Subcutaneous abdominal adipose tissue (tissue), 5 donors: ENCODE measurements around the gene DDX52.

Source experiments
- H3K27ac ChIP-seq: one replicate; pipeline ENCODE4 v1.7.0; 2013; ENCODE audit warnings: low read depth, mild to moderate bottlenecking, inconsistent platforms, low read length, moderate library complexity
- H3K27me3 ChIP-seq, 5 donors: one replicate each; pipeline ENCODE4 v1.7.0; 2013; ENCODE audit warnings: low read length in 5 of 5, inconsistent platforms in 1 of 5; ENCODE audit not compliant: control insufficient read depth in 5 of 5, insufficient read depth in 4 of 5
- H3K36me3 ChIP-seq, 5 donors: one replicate each; pipeline ENCODE4 v1.7.0; 2013; ENCODE audit warnings: low read length in 5 of 5; ENCODE audit not compliant: control insufficient read depth in 5 of 5, insufficient read depth in 5 of 5
- H3K4me1 ChIP-seq, 5 donors: one replicate each; pipeline ENCODE4 v1.7.0; 2013; ENCODE audit warnings: low read length in 5 of 5, mild to moderate bottlenecking in 3 of 5, moderate library complexity in 1 of 5; ENCODE audit not compliant: control insufficient read depth in 5 of 5, insufficient read depth in 5 of 5
- H3K4me3 ChIP-seq, 5 donors: one replicate each; pipeline ENCODE4 v1.7.0; 2013; ENCODE audit warnings: low read length in 5 of 5, low read depth in 1 of 5
- H3K9ac ChIP-seq, 5 donors: one replicate each; pipeline ENCODE4 v1.7.0; 2013; ENCODE audit warnings: low read length in 5 of 5, mild to moderate bottlenecking in 4 of 5, moderate library complexity in 3 of 5
- H3K9me3 ChIP-seq, 5 donors: one replicate each; pipeline ENCODE4 v1.7.0; 2013; ENCODE audit warnings: low read length in 5 of 5; ENCODE audit not compliant: control insufficient read depth in 5 of 5
- donor health status: healthy.
- donor health status: healthy.
- donor health status: healthy.
- donor health status: healthy.
- donor health status: healthy.

The DDX52 gene

DNA sequence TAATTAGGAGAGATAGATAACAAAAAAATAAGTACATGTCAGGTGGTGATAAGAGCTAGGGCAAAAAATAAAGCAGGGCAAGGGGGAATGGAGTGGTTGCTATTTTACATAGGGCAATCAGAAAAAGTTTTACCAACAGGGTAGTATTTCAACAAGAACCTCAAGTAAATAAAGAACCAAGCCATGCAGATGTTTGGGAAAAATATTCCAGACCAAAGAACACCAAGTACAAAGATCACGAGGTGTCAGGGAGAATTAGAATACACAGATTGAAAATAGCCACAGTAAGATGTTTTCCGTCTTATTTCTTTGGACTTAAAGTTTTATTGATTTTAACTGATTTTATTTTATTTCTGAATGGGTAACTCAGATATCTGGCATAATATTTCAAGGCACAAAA is 45.1 kb downstream of the DDX52 start:
- H3K27me3 ChIP-seq: no peaks in the 10 kb centered on the region
- H3K36me3 ChIP-seq: peaks cover 35 to 55% (median 40%) of the 10 kb centered on the region in 5 donors
- peaks cover 0 to 5% (median 0%) of the 10 kb centered on the region in 5 donors for H3K4me1 ChIP-seq
- no peak overlapping the region for H3K27ac ChIP-seq
- no peak overlapping the region for H3K4me3 ChIP-seq
- no peak overlapping the region for H3K9ac ChIP-seq
- H3K9me3 ChIP-seq: no peaks in the 10 kb centered on the region

DNA sequence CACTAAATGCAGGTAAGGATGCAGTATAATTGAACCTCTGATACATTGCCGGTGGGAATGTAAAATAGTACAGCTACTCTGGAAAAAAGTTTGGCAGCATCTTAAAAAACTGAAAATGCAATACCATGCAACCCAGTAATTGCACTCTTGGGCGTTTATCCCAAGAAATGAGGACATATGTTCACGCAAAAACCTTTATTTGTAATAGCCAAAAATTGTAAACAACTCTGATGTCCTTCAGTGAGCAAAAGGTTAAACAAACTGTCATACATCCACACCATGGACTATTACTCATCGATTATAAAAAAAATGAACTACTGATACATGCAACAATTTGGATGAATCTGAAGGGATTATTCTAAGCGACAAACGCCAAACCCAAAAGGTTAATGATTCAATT is 51.0 kb downstream of the DDX52 start:
- Histone ChIP-seq H3K4me1 (peaks cover 0 to 7% (median 2%) of the 10 kb centered on the region in 5 donors), H3K36me3 (peaks cover 21 to 46% (median 25%) of the 10 kb centered on the region in 5 donors), H3K9ac (no peak overlapping the region)

DNA sequence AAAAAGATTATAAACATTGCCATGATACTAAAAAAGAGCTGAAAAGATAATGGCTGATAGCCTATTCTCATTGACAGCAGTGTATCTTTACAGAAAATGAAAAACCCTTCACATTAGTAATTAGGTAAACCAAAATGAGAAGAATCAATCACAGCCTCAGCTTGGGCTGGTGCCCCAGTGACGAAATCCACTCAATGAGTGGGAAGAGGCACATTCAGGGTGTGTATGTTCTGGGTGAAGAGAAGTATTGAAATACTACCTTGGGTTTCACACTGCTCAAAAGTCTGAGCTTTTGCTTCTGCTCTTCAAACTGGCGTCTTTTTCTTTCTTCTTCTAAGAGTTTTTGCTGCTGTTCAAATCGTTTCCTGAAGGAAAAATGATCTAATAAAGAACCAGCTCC is 58.2 kb downstream of the DDX52 start:
- no peaks in the 10 kb centered on the region for H3K9me3 ChIP-seq
- no peak overlapping the region for H3K27ac ChIP-seq
- no peaks in the 10 kb centered on the region for H3K4me1 ChIP-seq
- H3K9ac ChIP-seq: no peak overlapping the region
- H3K27me3 ChIP-seq: no peaks in the 10 kb centered on the region
- H3K4me3 ChIP-seq: no peak overlapping the region
- H3K36me3 ChIP-seq: peaks cover 30 to 58% (median 34%) of the 10 kb centered on the region in 5 donors

More for the DNA sequence above, 51.0 kb downstream of the DDX52 start:
- Histone ChIP-seq H3K9me3 (no peaks in the 10 kb centered on the region), H3K27me3 (no peaks in the 10 kb centered on the region), H3K27ac (no peak overlapping the region), H3K4me3 (no peak overlapping the region)

DNA sequence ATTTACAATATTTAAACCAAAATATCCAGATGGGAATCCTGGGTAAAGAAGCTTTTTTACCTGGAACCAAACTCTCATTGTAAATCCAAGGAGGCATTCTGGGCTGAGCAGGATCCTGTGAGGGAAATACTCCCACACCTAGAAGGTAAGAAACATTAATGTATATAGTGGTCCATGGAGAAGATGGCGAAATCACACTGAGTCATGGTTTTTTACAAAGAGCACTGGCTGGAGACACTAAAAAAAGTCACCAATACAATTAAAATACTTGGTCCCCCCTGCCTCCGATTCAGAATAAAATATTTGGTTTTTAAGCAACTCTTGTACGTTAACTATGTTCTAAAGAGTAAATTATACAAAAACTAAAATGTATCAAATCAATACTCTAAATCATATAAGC is 67.0 kb downstream of the DDX52 start:
- Histone ChIP-seq H3K36me3 (peaks cover 14 to 62% (median 38%) of the 10 kb centered on the region in 5 donors), H3K9me3 (no peaks in the 10 kb centered on the region)

DNA sequence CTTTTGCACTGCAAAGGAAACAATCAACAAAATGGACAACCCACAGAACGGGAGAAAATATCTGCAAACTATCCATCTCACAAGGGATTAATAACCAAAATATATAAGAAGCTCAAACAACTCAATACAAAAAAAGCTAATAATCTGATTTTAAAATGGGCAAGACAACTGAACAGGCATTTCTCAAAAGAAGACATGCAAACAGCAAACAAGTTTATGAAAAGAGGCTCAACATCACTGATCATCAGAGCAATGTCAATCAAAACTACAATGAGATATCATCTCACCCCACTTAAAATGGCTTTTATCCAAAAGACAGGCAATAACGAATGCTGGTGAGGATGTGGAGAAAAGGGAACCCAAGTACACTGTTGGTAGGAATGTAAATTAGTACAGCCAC is 68.8 kb downstream of the DDX52 start:
- Histone ChIP-seq H3K4me1 (peaks cover 0 to 4% (median 1%) of the 10 kb centered on the region in 5 donors), H3K27me3 (no peaks in the 10 kb centered on the region), H3K9ac (no peak overlapping the region), H3K9me3 (no peaks in the 10 kb centered on the region), H3K4me3 (no peak overlapping the region), H3K36me3 (peaks cover 29 to 61% (median 50%) of the 10 kb centered on the region in 5 donors), H3K27ac (no peak overlapping the region)

More for the DNA sequence above, 67.0 kb downstream of the DDX52 start:
- Histone ChIP-seq H3K27me3 (no peaks in the 10 kb centered on the region), H3K4me1 (peaks cover 0 to 4% (median 1%) of the 10 kb centered on the region in 5 donors), H3K4me3 (no peak overlapping the region), H3K9ac (no peak overlapping the region), H3K27ac (no peak overlapping the region)

DNA sequence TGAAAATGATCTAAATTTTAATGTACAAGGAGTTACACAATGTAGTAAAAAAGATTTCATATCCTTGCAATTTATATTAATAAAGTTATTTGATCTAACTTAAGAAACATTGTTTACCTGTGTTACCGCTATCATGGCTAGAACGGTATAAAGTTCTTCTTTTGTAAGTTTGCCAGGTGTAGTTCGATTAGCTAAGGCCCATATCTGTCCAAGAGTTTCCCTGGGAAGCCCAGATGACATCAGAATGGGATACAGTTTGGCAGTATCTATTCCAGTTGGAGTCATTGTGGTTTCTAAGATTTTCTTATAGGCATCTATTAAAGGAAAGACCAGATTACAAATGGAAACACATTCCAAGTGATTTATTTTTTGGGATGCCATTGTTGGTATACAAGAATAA is 71.6 kb downstream of the DDX52 start:
- H3K4me3 ChIP-seq: no peak overlapping the region
- H3K4me1 ChIP-seq: peaks cover 0 to 4% (median 0%) of the 10 kb centered on the region in 5 donors
- H3K36me3 ChIP-seq: peaks cover 46 to 70% (median 60%) of the 10 kb centered on the region in 5 donors
- H3K9ac ChIP-seq: no peak overlapping the region
- no peaks in the 10 kb centered on the region for H3K27me3 ChIP-seq
- H3K27ac ChIP-seq: no peak overlapping the region
- H3K9me3 ChIP-seq: no peaks in the 10 kb centered on the region

DNA sequence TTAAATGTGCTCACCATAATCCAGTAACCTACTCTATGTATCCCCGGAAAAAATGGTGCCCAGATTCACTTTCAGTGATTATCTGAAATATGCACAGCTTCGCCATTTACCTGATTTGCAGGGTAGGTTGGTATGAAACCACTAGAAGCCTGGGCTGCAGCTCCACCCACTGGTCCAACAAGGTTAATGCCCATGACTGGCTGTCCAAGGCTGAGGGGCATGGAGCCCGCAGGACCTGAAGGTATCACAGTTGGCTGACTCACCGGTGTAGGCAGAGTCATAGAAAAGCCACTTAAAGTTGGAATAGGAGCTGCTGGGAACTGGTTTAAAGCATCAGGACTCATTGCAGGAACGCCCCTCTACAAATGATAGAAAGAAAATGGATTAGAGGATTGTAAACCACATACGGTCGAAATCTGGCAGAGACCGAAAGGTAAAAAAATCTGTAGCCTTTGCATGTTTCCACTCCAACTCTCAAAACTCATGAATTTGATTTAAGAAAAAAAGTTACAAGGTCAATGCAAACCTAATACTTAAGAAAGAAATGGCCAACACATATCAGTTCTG is 72.6 kb downstream of the DDX52 start:
- Histone ChIP-seq H3K27ac (no peak overlapping the region), H3K36me3 (peaks cover 47 to 66% (median 57%) of the 10 kb centered on the region in 5 donors), H3K27me3 (no peaks in the 10 kb centered on the region), H3K9ac (no peak overlapping the region), H3K9me3 (no peaks in the 10 kb centered on the region), H3K4me3 (no peak overlapping the region), H3K4me1 (peaks cover 0 to 4% (median 0%) of the 10 kb centered on the region in 5 donors)

DNA sequence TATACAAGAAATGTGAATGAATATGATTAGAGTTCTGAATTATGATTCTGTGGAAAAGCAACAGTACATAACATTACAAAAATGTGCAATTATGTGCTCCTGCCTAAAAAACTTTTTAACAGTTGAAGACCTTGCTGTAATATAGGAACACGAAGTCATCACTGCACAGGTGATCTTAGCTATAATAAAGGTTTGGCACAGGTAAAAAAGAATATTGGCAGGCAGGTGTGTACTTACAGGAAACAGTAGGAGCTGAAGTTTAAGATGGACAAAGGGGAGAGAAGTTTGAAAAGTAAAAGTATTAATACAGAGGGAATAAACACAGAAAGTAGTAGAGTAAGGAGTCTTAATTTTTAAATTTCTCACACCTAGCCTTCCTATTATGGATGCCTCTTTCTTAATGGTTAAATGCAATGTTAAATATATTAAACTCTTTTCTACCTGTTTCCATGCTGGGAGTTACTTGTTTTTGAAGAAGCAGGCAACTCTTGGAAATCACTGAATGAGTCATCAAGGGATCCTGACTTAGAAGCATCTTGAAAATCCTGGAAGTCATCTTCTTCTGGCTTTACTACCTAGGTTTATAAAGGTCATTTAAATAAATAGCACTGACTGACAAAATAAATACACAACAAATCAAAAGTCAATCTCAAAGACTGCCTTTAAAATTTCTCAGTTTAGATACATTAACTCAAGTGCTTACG is 74.7 kb downstream of the DDX52 start:
- Histone ChIP-seq H3K27ac (no peak overlapping the region), H3K9ac (no peak overlapping the region), H3K27me3 (no peaks in the 10 kb centered on the region), H3K36me3 (peaks cover 39 to 65% (median 56%) of the 10 kb centered on the region in 5 donors), H3K9me3 (no peaks in the 10 kb centered on the region), H3K4me3 (no peak overlapping the region), H3K4me1 (peaks cover 0 to 4% (median 0%) of the 10 kb centered on the region in 5 donors)

DNA sequence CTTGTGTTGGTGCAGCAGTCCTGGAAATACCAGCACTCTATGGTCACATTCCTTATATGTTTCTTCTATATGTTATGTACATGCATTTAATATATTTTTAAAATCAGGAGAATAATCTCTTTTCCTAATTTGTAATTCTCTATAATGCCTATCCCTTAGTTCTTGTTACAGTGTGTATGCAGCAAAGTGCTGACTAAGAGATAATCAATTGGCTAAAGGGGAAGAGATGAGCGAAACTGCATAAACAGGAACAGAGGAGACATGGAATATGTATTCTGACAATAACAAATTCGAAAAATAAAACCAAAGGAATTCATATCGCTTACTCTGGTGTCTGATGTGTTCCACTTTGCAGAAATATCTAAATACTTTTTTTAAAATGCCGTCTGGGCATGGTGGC is 75.7 kb downstream of the DDX52 start:
- no peak overlapping the region for H3K9ac ChIP-seq
- no peaks in the 10 kb centered on the region for H3K9me3 ChIP-seq
- peaks cover 0 to 4% (median 0%) of the 10 kb centered on the region in 5 donors for H3K4me1 ChIP-seq
- H3K4me3 ChIP-seq: no peak overlapping the region
- H3K27me3 ChIP-seq: no peaks in the 10 kb centered on the region
- no peak overlapping the region for H3K27ac ChIP-seq
- peaks cover 38 to 70% (median 55%) of the 10 kb centered on the region in 5 donors for H3K36me3 ChIP-seq

DNA sequence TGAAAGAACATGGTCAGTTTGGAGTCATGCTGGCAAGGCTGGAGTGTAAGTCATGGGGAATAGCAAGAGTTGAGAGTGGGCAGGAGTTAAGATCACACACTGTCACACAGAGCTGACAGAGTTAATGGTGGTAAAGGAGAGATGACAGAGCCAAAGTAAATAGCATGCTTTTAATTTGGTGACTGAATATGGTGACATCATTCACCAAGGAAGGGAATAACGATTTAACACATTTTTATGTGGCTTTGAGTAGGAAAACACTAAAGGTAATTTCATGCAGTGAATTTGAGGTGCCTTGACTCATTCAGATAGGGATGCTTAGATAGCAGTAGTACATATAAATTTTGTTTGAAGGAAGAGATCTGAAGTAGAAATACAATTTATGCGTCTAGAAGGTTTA is 76.1 kb downstream of the DDX52 start:
- Histone ChIP-seq H3K4me3 (no peak overlapping the region), H3K27me3 (no peaks in the 10 kb centered on the region), H3K4me1 (peaks cover 0 to 4% (median 0%) of the 10 kb centered on the region in 5 donors), H3K9me3 (no peaks in the 10 kb centered on the region), H3K9ac (no peak overlapping the region), H3K27ac (no peak overlapping the region), H3K36me3 (peaks cover 39 to 73% (median 56%) of the 10 kb centered on the region in 5 donors)
